Measurements from ENCODE around the gene PRKAR1B.

DNA sequence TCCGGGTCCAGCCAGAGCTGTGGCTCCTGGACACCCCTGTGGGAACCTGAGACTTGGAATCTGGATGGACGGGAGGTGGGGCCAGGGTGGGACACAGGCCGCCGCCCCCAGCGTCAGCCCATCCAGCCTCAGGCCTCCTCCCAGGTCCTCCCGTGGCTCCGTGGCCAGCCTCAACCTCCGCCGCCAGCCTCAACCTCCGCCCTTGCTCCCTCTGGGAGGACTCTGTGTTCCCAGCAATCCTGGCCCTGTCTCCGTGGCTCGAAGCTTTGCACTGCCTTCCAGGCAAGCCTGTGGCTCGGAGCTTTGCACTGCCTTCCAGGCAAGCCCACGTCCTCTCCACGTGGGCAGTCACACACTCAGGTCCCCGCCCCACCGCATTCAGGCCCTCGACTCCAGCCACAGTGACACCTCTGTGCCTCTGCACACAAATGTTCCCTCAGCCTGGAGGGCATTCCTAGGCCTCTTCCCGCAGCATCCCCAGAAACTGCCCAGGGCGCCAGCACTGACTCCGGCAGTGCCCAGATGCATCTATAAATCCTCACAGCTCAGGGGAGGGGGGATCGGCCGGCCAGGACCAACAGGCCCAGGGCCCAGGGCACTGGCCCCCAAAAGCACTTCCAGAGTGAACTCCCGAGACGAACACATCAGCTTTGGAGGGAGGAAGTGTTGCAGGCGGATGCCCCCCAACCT is 162.8 kb downstream of the PRKAR1B start:
- TF ChIP-seq, protein P1, sequence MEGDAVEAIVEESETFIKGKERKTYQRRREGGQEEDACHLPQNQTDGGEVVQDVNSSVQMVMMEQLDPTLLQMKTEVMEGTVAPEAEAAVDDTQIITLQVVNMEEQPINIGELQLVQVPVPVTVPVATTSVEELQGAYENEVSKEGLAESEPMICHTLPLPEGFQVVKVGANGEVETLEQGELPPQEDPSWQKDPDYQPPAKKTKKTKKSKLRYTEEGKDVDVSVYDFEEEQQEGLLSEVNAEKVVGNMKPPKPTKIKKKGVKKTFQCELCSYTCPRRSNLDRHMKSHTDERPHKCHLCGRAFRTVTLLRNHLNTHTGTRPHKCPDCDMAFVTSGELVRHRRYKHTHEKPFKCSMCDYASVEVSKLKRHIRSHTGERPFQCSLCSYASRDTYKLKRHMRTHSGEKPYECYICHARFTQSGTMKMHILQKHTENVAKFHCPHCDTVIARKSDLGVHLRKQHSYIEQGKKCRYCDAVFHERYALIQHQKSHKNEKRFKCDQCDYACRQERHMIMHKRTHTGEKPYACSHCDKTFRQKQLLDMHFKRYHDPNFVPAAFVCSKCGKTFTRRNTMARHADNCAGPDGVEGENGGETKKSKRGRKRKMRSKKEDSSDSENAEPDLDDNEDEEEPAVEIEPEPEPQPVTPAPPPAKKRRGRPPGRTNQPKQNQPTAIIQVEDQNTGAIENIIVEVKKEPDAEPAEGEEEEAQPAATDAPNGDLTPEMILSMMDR (IDR thresholded peaks at IDR 0.05) = no peak
- TF ChIP-seq EZH2 (IDR thresholded peaks at IDR 0.05) = no peak
